ENCODE data around the gene POU2AF1.

GRCh38 chr11:111368285-111368560, 10.9 kb downstream of the POU2AF1 start:
- no peak for TF ChIP-seq CTCF (conservative IDR thresholded peaks at IDR 0.05 in 1 of 2, IDR thresholded peaks at IDR 0.05 in 1 of 2; ENCODE audit: low read depth in 1 of 2, low read length in 2 of 2)
- TF ChIP-seq EZH2 (IDR thresholded peaks at IDR 0.05; ENCODE audit: low read length, missing control alignments) = no peak
